GM23338 (cell line): ENCODE results near the gene FUT6. TPM values are rescaled to one million over a fixed set of nuclear protein-coding genes. Genes with fewer than 3 reads are reported as not detected.

Source experiments
- ATAC-seq: fragments of 200-7000 bp; cut with Tn5 transposase; 3 replicates; pipeline ENCODE4 v1.9.1; 2020
- DNase-seq: peaks from one replicate; pipeline ENCODE4 v3.0.0-alpha.2; 2015; ENCODE audit warnings: low spot score
- H2AFZ ChIP-seq: fragments of 200-600 bp; sonication (generic); 2 replicates; pipeline ENCODE4 v1.8.0; 2016; ENCODE audit warnings: antibody characterized with exemption, mild to moderate bottlenecking, moderate library complexity
- H3F3A ChIP-seq: fragments of 200-600 bp; sonication (generic); replicated peaks from 2 replicates; pipeline ENCODE4 v1.8.0; 2017; ENCODE audit warnings: antibody characterized with exemption, mixed run types, low read depth
- H3K27ac ChIP-seq: fragments of 200-600 bp; sonication (generic); 2 replicates; pipeline ENCODE4 v1.6.1; 2016; ENCODE audit warnings: low read depth
- H3K27me3 ChIP-seq: fragments of 200-600 bp; sonication (generic); 2 replicates; pipeline ENCODE4 v1.8.0; 2016; ENCODE audit warnings: mild to moderate bottlenecking, mixed run types, moderate library complexity; ENCODE audit not compliant: insufficient read depth
- H3K36me3 ChIP-seq: fragments of 200-600 bp; sonication (generic); 2 replicates; pipeline ENCODE4 v1.8.0; 2016; ENCODE audit warnings: mild to moderate bottlenecking; ENCODE audit not compliant: insufficient read depth
- H3K4me1 ChIP-seq: fragments of 200-600 bp; sonication (generic); 2 replicates; pipeline ENCODE4 v1.8.0; 2016; ENCODE audit warnings: mild to moderate bottlenecking, moderate library complexity; ENCODE audit not compliant: insufficient read depth
- H3K4me2 ChIP-seq: fragments of 200-600 bp; sonication (generic); 2 replicates; pipeline ENCODE4 v1.7.1; 2017; ENCODE audit warnings: mixed run types
- H3K4me3 ChIP-seq: fragments of 200-600 bp; sonication (generic); 2 replicates; pipeline ENCODE4 v1.6.1; 2016; ENCODE audit warnings: mixed run types
- H3K79me2 ChIP-seq: fragments of 200-600 bp; sonication (generic); replicated peaks from 2 replicates; pipeline ENCODE4 v1.8.0; 2017; ENCODE audit warnings: mild to moderate bottlenecking; ENCODE audit not compliant: insufficient read depth
- H3K9me2 ChIP-seq: fragments of 200-600 bp; sonication (generic); 2 replicates; pipeline ENCODE4 v1.8.0; 2017; ENCODE audit not compliant: insufficient read depth
- H4K20me1 ChIP-seq: fragments of 200-600 bp; sonication (generic); replicated peaks from 2 replicates; pipeline ENCODE4 v1.8.0; 2017; ENCODE audit warnings: mild to moderate bottlenecking; ENCODE audit not compliant: insufficient read depth
- H3K27ac Mint-ChIP-seq: 2 replicates; pipeline ENCODE4 v1.8.0; 2020; ENCODE audit warnings: inconsistent platforms, mild to moderate bottlenecking, moderate library complexity, mixed read lengths
- H3K27me3 Mint-ChIP-seq: 3 replicates; pipeline ENCODE4 v1.8.0; 2022; ENCODE audit warnings: low read depth, mild to moderate bottlenecking, moderate library complexity, mixed read lengths, inconsistent platforms; ENCODE audit not compliant: insufficient read depth, poor library complexity
- H3K36me3 Mint-ChIP-seq: 3 replicates; pipeline ENCODE4 v1.8.0; 2021; ENCODE audit warnings: low read depth, mild to moderate bottlenecking, inconsistent platforms, moderate library complexity, mixed read lengths
- H3K4me1 Mint-ChIP-seq: 3 replicates; pipeline ENCODE4 v1.8.0; 2020; ENCODE audit warnings: mild to moderate bottlenecking, inconsistent platforms, mixed read lengths
- H3K4me3 Mint-ChIP-seq: 3 replicates; pipeline ENCODE4 v1.8.0; 2021; ENCODE audit warnings: moderate library complexity, mild to moderate bottlenecking, inconsistent platforms, mixed read lengths
- H3K9me3 Mint-ChIP-seq: 3 replicates; pipeline ENCODE4 v1.8.0; 2020; ENCODE audit warnings: moderate library complexity, mild to moderate bottlenecking, inconsistent platforms, mixed read lengths
- CREB1 ChIP-seq: fragments of 250-450 bp; sonication (Bioruptor Pico); IDR thresholded peaks from 2 replicates; pipeline ENCODE4 v1.5.0; 2020; ENCODE audit warnings: low read depth, mild to moderate bottlenecking, moderate library complexity
- EZH2 ChIP-seq: fragments of 200-600 bp; sonication (generic); IDR thresholded peaks from one replicate; pipeline ENCODE4 v1.8.0; 2017; ENCODE audit warnings: antibody characterized with exemption, mild to moderate bottlenecking, low read depth; ENCODE audit not compliant: unreplicated experiment
- JUNB ChIP-seq: IDR thresholded peaks from one replicate; pipeline ENCODE4 v1.6.1; 2016; ENCODE audit warnings: antibody characterized with exemption; ENCODE audit not compliant: unreplicated experiment
- NANOG ChIP-seq: IDR thresholded peaks from 2 replicates; pipeline ENCODE4 v1.6.1; 2016; ENCODE audit warnings: antibody characterized with exemption, borderline replicate concordance
- REST ChIP-seq: IDR thresholded peaks from one replicate; pipeline ENCODE4 v1.6.1; 2018; ENCODE audit warnings: antibody characterized with exemption; ENCODE audit not compliant: unreplicated experiment
- ZNF114 ChIP-seq: fragments of 250-450 bp; sonication (Bioruptor Pico); IDR thresholded peaks from 2 replicates; pipeline ENCODE4 v1.5.0; 2020; ENCODE audit warnings: mild to moderate bottlenecking, moderate library complexity
- ZNF331 ChIP-seq: fragments of 250-450 bp; sonication (Bioruptor Pico); IDR thresholded peaks from 2 replicates; pipeline ENCODE4 v1.5.0; 2020; ENCODE audit warnings: low read depth, mild to moderate bottlenecking, moderate library complexity
- polyA plus RNA-seq: library from polyadenylated mRNA; unstranded; fragments of >200 nt; fragmentation: Nextera tagmentation; extraction: Ambion mirVana; gene quantifications from 2 replicates; pipeline ENCODE4 v1.2.1, GENCODE V29; 2016
- total RNA-seq: library from RNA; depleted of rRNA; stranded (reverse); fragments of >200 nt; shearing (Covaris generic); gene quantifications from 2 replicates; pipeline ENCODE4 v1.2.3, GENCODE V29; 2014
- TF ChIP-seq, protein P1 (sequence below): fragments of 250-450 bp; sonication (Bioruptor Pico); IDR thresholded peaks from 2 replicates; pipeline ENCODE4 v1.5.0; 2020; ENCODE audit warnings: mild to moderate bottlenecking, moderate library complexity

The FUT6 gene
- total and polyA plus RNA-seq, 2 experiments from 2014 or later: not detected

DNA sequence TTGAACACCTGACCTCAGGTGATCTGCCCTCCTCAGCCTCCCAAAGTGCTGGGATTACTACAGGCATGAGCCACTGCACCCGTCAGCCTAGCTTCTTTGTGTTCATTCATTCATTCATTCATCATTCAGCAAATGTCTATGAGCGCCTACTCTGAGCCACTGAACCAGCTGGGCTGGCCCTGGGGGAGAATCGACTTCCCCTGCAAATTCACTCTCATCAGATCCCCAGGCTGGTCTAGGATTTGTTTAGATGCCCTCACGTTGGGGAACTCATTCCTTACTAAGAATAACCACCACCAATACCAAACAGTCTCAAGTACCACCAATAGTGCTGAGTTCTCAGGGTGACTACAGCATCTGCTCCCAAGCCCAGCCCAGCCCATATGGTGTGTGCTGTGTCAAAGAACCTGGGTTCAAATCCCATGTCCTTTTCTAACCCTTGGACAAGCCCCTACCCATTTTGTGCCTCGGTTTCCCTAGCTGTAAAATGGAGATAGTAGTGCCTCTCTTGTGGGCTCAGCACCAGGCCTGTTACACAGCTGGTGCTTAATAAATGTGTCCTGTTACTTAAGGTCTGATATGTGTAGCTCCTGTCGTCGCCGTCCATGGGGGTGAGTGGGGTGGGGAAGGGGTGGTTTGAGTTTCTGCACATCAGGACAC lies 17.9 kb downstream of the FUT6 start:
- Mint-ChIP-seq H3K27ac (no peak overlapping the region), H3K4me3 (no peak overlapping the region), H3K9me3 (no peaks in the 10 kb centered on the region; the same call in 2 of the 3 replicates), H3K36me3 (no peaks in the 10 kb centered on the region), H3K4me1 (peaks cover 4% of the 10 kb centered on the region; the same call in 2 of the 3 replicates), H3K27me3 (peaks cover 11% of the 10 kb centered on the region)
- Histone ChIP-seq H3K9me2 (no peaks in the 10 kb centered on the region), H3K4me2 (no peak overlapping the region), H3K36me3 (no peaks in the 10 kb centered on the region), H4K20me1 (no peaks in the 10 kb centered on the region; the same call in 1 of the 2 replicates), H3K4me1 (no peaks in the 10 kb centered on the region), H3K4me3 (no peak overlapping the region), H3K27ac (no peak overlapping the region), H3F3A (no peaks in the 10 kb centered on the region), H3K79me2 (no peaks in the 10 kb centered on the region), H2AFZ (no peak overlapping the region), H3K27me3 (no peaks in the 10 kb centered on the region)
- no peak for DNase-seq
- TF ChIP-seq NANOG: no peak
- TF ChIP-seq, protein P1, sequence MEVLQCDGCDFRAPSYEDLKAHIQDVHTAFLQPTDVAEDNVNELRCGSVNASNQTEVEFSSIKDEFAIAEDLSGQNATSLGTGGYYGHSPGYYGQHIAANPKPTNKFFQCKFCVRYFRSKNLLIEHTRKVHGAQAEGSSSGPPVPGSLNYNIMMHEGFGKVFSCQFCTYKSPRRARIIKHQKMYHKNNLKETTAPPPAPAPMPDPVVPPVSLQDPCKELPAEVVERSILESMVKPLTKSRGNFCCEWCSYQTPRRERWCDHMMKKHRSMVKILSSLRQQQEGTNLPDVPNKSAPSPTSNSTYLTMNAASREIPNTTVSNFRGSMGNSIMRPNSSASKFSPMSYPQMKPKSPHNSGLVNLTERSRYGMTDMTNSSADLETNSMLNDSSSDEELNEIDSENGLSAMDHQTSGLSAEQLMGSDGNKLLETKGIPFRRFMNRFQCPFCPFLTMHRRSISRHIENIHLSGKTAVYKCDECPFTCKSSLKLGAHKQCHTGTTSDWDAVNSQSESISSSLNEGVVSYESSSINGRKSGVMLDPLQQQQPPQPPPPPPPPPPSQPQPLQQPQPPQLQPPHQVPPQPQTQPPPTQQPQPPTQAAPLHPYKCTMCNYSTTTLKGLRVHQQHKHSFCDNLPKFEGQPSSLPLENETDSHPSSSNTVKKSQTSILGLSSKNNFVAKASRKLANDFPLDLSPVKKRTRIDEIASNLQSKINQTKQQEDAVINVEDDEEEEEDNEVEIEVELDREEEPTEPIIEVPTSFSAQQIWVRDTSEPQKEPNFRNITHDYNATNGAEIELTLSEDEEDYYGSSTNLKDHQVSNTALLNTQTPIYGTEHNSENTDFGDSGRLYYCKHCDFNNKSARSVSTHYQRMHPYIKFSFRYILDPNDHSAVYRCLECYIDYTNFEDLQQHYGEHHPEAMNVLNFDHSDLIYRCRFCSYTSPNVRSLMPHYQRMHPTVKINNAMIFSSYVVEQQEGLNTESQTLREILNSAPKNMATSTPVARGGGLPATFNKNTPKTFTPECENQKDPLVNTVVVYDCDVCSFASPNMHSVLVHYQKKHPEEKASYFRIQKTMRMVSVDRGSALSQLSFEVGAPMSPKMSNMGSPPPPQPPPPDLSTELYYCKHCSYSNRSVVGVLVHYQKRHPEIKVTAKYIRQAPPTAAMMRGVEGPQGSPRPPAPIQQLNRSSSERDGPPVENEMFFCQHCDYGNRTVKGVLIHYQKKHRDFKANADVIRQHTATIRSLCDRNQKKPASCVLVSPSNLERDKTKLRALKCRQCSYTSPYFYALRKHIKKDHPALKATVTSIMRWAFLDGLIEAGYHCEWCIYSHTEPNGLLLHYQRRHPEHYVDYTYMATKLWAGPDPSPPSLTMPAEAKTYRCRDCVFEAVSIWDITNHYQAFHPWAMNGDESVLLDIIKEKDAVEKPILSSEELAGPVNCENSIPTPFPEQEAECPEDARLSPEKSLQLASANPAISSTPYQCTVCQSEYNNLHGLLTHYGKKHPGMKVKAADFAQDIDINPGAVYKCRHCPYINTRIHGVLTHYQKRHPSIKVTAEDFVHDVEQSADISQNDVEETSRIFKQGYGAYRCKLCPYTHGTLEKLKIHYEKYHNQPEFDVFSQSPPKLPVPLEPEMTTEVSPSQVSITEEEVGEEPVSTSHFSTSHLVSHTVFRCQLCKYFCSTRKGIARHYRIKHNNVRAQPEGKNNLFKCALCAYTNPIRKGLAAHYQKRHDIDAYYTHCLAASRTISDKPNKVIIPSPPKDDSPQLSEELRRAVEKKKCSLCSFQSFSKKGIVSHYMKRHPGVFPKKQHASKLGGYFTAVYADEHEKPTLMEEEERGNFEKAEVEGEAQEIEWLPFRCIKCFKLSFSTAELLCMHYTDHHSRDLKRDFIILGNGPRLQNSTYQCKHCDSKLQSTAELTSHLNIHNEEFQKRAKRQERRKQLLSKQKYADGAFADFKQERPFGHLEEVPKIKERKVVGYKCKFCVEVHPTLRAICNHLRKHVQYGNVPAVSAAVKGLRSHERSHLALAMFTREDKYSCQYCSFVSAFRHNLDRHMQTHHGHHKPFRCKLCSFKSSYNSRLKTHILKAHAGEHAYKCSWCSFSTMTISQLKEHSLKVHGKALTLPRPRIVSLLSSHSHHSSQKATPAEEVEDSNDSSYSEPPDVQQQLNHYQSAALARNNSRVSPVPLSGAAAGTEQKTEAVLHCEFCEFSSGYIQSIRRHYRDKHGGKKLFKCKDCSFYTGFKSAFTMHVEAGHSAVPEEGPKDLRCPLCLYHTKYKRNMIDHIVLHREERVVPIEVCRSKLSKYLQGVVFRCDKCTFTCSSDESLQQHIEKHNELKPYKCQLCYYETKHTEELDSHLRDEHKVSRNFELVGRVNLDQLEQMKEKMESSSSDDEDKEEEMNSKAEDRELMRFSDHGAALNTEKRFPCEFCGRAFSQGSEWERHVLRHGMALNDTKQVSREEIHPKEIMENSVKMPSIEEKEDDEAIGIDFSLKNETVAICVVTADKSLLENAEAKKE (CRISPR knock-in tag): no peak
- ATAC-seq: no peak

DNA sequence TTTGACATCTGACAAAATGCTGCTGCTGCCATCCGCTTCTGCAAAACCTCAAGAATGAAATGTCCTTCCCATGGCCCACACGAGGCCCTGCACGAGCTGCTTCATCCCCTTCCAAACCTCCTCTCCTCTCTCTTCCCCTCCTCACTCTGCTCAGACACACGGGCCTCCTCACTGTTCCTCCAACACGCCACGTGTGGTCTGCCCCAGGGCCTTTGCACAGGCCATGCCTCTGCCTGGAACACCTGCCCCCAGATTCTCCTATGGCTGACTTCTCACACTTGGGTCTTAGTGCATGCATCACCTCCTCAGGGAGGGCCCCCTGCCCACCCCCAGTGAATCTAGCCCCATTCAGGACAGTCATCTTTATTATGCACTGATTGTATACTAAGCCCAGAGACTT lies 18.7 kb downstream of the FUT6 start:
- H3K27me3 ChIP-seq: no peaks in the 10 kb centered on the region
- H3F3A ChIP-seq: no peaks in the 10 kb centered on the region
- no peak overlapping the region for H3K4me2 ChIP-seq
- Mint-ChIP-seq H3K36me3 (no peaks in the 10 kb centered on the region), H3K4me3 (no peak overlapping the region; the same call in 2 of the 3 replicates), H3K9me3 (no peaks in the 10 kb centered on the region; the same call in 2 of the 3 replicates), H3K27ac (no peak overlapping the region), H3K4me1 (no peaks in the 10 kb centered on the region; the same call in 2 of the 3 replicates), H3K27me3 (peaks cover 7% of the 10 kb centered on the region)
- ATAC-seq (no peak), DNase-seq (no peak)
- no peaks in the 10 kb centered on the region; the same call in 1 of the 2 replicates for H4K20me1 ChIP-seq
- no peaks in the 10 kb centered on the region for H3K4me1 ChIP-seq
- H3K4me3 ChIP-seq: no peak overlapping the region
- H3K79me2 ChIP-seq: no peaks in the 10 kb centered on the region
- H3K27ac ChIP-seq: no peak overlapping the region
- no peaks in the 10 kb centered on the region for H3K36me3 ChIP-seq
- H2AFZ ChIP-seq: no peak overlapping the region
- no peaks in the 10 kb centered on the region for H3K9me2 ChIP-seq
- TF ChIP-seq ZNF331 (no peak), JUNB (no peak), REST (no peak), EZH2 (no peak), CREB1 (no peak), ZNF114 (CRISPR knock-in tag) (no peak), NANOG (no peak)
